GM12878 (cell line): ENCODE data around the gene TPPP. TPM values are rescaled to one million over a fixed set of nuclear protein-coding genes. Genes with fewer than 3 reads are reported as not detected.

ENCODE experiments used
- ATAC-seq: fragments of 200-7000 bp; cut with Tn5 transposase; 3 replicates; pipeline ENCODE4 v1.9.1; 2020; ENCODE audit warnings: mild to moderate bottlenecking, moderate library complexity
- BruUV-seq: library from RNA; stranded (reverse); fragments of 400-500 nt; replicated peaks from 2 replicates; lab custom pipeline; 2021; lab: Mats Ljungman, UMichigan
- CTCF ChIA-PET: fragments of 300-600 bp; sonication (Branson Sonifier 250); formaldehyde crosslinking; extraction: SDS; loops from one replicate; lab custom pipeline; 2021; ENCODE audit warnings: inconsistent platforms; lab: Yijun Ruan, JAX
- POLR2A ChIA-PET: fragments of 350-600 bp; formaldehyde crosslinking; extraction: SDS; loops from one replicate; lab custom pipeline; 2021; ENCODE audit warnings: inconsistent platforms; lab: Charles Lee
- RAD21 ChIA-PET: fragments of 300-600 bp; sonication (Branson Sonifier 250); formaldehyde crosslinking; loops from one replicate; lab custom pipeline; 2023; ENCODE audit warnings: antibody characterized with exemption; ENCODE audit not compliant: unreplicated experiment; lab: Charles Lee
- SMC1A ChIA-PET: fragments of 300-600 bp; sonication (Branson Sonifier 250); formaldehyde crosslinking; loops from one replicate; lab custom pipeline; 2023; ENCODE audit not compliant: unreplicated experiment, uncharacterized antibody; lab: Charles Lee
- DNase-seq: peaks from one replicate; pipeline ENCODE4 v3.0.0-alpha.2; 2011; ENCODE audit warnings: low read depth, low spot score
- FAIRE-seq: peaks from 3 replicates; lab custom pipeline; 2011; peaks lifted over from hg19 to GRCh38; lab: Jason Lieb, UNC
- H2AFZ ChIP-seq: 2 replicates; pipeline ENCODE4 v1.6.0; 2011; ENCODE audit warnings: low read depth, low read length, control low read depth; ENCODE audit not compliant: control insufficient read depth
- H3K27ac ChIP-seq: 2 replicates; pipeline ENCODE4 v1.5.1; 2011; ENCODE audit warnings: control low read depth; ENCODE audit not compliant: control insufficient read depth, insufficient read depth
- H3K27me3 ChIP-seq, 2 experiments: replicated peaks in 1 of 2; 2 replicates each; pipeline versions ENCODE4 v1.6.0 to v1.6.1; 2011; ENCODE audit warnings: low read length in 1 of 2; ENCODE audit not compliant: control insufficient read depth in 2 of 2, insufficient read depth in 2 of 2
- H3K36me3 ChIP-seq, 2 experiments: 2 replicates each; pipeline ENCODE4 v1.5.1; 2011; ENCODE audit warnings: low read length in 1 of 2; ENCODE audit not compliant: control insufficient read depth in 2 of 2, insufficient read depth in 2 of 2
- H3K4me1 ChIP-seq: 2 replicates; pipeline ENCODE4 v1.6.1; 2011; ENCODE audit warnings: mild to moderate bottlenecking, low read length, moderate library complexity, mixed read lengths; ENCODE audit not compliant: control insufficient read depth, insufficient read depth
- H3K4me2 ChIP-seq: 2 replicates; pipeline ENCODE4 v1.6.0; 2011; ENCODE audit warnings: control low read depth; ENCODE audit not compliant: control insufficient read depth, insufficient read depth
- H3K4me3 ChIP-seq: fragments of 200-600 bp; sonication (generic); 2 replicates; pipeline ENCODE4 v1.5.1; 2016
- H3K79me2 ChIP-seq: 2 replicates; pipeline ENCODE4 v1.6.0; 2011; ENCODE audit warnings: low read length; ENCODE audit not compliant: control insufficient read depth, insufficient read depth
- H3K9ac ChIP-seq: 2 replicates; pipeline ENCODE4 v1.8.0; 2011; ENCODE audit warnings: low read length, control low read depth, mixed read lengths; ENCODE audit not compliant: control insufficient read depth, insufficient read depth
- H3K9me3 ChIP-seq: replicated peaks from 3 replicates; pipeline ENCODE4 v1.5.1; 2011; ENCODE audit warnings: mild to moderate bottlenecking, low read length; ENCODE audit not compliant: control insufficient read depth, insufficient read depth
- H4K20me1 ChIP-seq: 2 replicates; pipeline ENCODE4 v1.6.0; 2011; ENCODE audit not compliant: control insufficient read depth, insufficient read depth
- CREB1 ChIP-seq: IDR thresholded peaks from 2 replicates; pipeline ENCODE4 v1.6.1; 2012; ENCODE audit warnings: low read depth, mild to moderate bottlenecking, inconsistent platforms
- DPF2 ChIP-seq: fragments of 450-650 bp; IDR thresholded peaks from 2 replicates; pipeline ENCODE4 v1.6.1; 2017; ENCODE audit warnings: mild to moderate bottlenecking
- EZH2 ChIP-seq: IDR thresholded peaks from 2 replicates; pipeline ENCODE4 v1.6.1; 2012; ENCODE audit warnings: low read depth, mild to moderate bottlenecking, control low read depth, inconsistent platforms, low read length, borderline replicate concordance; ENCODE audit not compliant: control insufficient read depth
- KAT2A ChIP-seq: conservative IDR thresholded peaks from 2 replicates; pipeline ENCODE4 v1.6.1; 2011; ENCODE audit warnings: low read depth, low read length; ENCODE audit not compliant: control insufficient read depth
- MXI1 ChIP-seq: fragments of 150-350 bp; IDR thresholded peaks from 2 replicates; pipeline ENCODE4 v1.6.1; 2011; ENCODE audit warnings: low read depth, mild to moderate bottlenecking, inconsistent platforms, low read length, improper control_type of control experiment
- NRF1 ChIP-seq: conservative IDR thresholded peaks from 2 replicates; pipeline ENCODE4 v1.6.1; 2011; ENCODE audit warnings: mild to moderate bottlenecking, low read depth, low read length, improper control_type of control experiment
- POLR2AphosphoS5 ChIP-seq: IDR thresholded peaks from 2 replicates; pipeline ENCODE4 v1.6.1; 2011; ENCODE audit warnings: mild to moderate bottlenecking, low read length, inconsistent platforms
- TCF3 ChIP-seq: IDR thresholded peaks from 2 replicates; pipeline ENCODE4 v1.6.1; 2012; ENCODE audit warnings: low read depth, mild to moderate bottlenecking, low read length, borderline replicate concordance; ENCODE audit not compliant: insufficient read depth
- YBX1 ChIP-seq: fragments of 450-650 bp; IDR thresholded peaks from 2 replicates; pipeline ENCODE4 v1.6.1; 2016; ENCODE audit warnings: antibody characterized with exemption
- YY1 ChIP-seq: IDR thresholded peaks from 2 replicates; pipeline ENCODE4 v1.6.1; 2011; ENCODE audit warnings: low read depth, mild to moderate bottlenecking, low read length
- WGBS: methylation state at CpG from one replicate; pipeline ENCODE4 v1.1.6; 2016; ENCODE audit warnings: low lambda C conversion rate; ENCODE audit not compliant: insufficient replicate concordance, insufficient coverage; ENCODE audit errors: missing lambda C conversion rate; 5-methylcytosine and 5-hydroxymethylcytosine counted together
- in situ Hi-C: fragments of 300-500 bp; cut with MboI; formaldehyde crosslinking; loops from 9 replicates; pipeline ENCODE4 v1.14.3; 2018; ENCODE audit warnings: mixed read lengths
- intact Hi-C: fragments of 100-400 bp; cut with micrococcal nuclease; formaldehyde crosslinking; loops from one replicate; pipeline ENCODE4 v1.14.2; 2022; ENCODE audit not compliant: unreplicated experiment
- polyA plus RNA-seq, 11 experiments: library from polyadenylated mRNA; depleted of rRNA in 4 of 11; unstranded in 6 of 11; stranded (reverse) in 5 of 11; fragments of >200 nt; fragmentation: Nextera tagmentation in 4 of 11; fragmentation: Illumina TruSeq in 1 of 11; extraction: Ambion mirVana in 4 of 11; extraction: Trizol in 1 of 11; gene quantifications; 1 replicate in 1 of 11; 2 replicates in 10 of 11; pipeline versions ENCODE4 v1.2.1 to v1.2.3, GENCODE V29; 2011 to 2016; ENCODE audit warnings: inconsistent platforms in 2 of 11, missing spikeins in 2 of 11, low read depth in 1 of 11
- total RNA-seq, 4 experiments: library from RNA; depleted of rRNA in 3 of 4; stranded (reverse); fragments of >200 nt in 3 of 4; fragmentation: Illumina TruSeq in 1 of 4; extraction: Trizol in 1 of 4; gene quantifications; 2 replicates each; pipeline versions ENCODE4 v1.2.1 to v1.2.3, GENCODE V29; 2013 to 2021
- TF ChIP-seq, protein P1 (sequence below): fragments of 450-650 bp; IDR thresholded peaks from 2 replicates; pipeline ENCODE4 v1.6.1; 2016; ENCODE audit warnings: mild to moderate bottlenecking, moderate library complexity, borderline replicate concordance

The TPPP gene
- total and polyA plus RNA-seq, 10 of the 15 experiments (the other 5 are each of a cell fraction or from before 2014, with no cell fraction given): under 0.01 to 0.24 (median 0.04) TPM; not detected in 4

DNA sequence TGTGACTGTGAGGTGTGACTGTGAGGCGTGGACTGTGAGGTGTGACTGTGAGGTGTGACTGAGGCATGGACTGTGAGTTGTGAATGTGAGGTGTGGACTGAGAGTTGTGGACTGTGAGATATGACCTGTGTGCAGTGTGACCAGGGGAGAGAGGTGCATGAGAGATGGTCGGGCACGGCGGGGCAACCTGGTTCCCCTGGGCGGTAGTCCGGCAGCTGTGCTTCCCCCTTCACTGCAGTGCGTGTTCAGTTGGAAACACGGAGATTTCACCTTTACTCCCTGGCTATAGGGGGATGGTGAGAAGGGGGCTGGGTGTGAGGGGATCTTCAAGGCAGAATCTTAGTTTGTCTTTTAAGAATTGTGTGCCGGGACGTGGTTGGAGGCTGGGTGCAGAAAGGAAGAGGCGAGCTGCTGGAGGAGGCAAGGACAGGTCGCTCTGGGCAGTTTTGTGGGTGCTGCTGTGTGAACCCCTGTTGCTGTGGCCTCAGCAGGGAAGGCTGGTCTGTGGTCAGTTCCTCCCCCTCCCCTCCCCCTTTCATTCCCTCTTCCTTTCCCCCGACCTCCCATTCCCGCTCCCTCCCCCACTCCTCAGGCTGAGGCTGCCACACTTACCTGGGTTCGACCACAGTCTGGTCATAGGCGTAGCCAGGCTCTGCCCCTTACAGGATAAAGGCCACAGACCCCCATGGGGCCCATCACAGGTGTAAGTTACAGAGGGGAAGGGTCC, 41.7 kb downstream of the TPPP start:
- Histone ChIP-seq H3K9ac (no peak overlapping the region), H3K4me1 (no peaks in the 10 kb centered on the region), H3K4me3 (no peak overlapping the region), H3K4me2 (no peak overlapping the region), H3K79me2 (no peaks in the 10 kb centered on the region), H3K27me3 (no peaks in the 10 kb centered on the region), H2AFZ (no peak overlapping the region), H3K9me3 (no peaks in the 10 kb centered on the region; the same call in 2 of the 3 replicates), H3K36me3 (peaks cover 7 to 14% of the 10 kb centered on the region in 2 experiments), H4K20me1 (no peaks in the 10 kb centered on the region), H3K27ac (no peak overlapping the region)
- RAD21 ChIA-PET: no interaction called here
- POLR2A ChIA-PET: no interaction called here
- DNase-seq: no peak
- FAIRE-seq: no peak
- TF ChIP-seq EZH2 (no peak), YY1 (no peak)
- WGBS: 93% methylated on average over 13 of the region's 16 CpGs
- ATAC-seq: no peak
- in situ Hi-C loops: no loop called here
- SMC1A ChIA-PET: no interaction called here
- BruUV-seq: no TSS peak
- CTCF ChIA-PET: no interaction called here
- intact Hi-C loops: loop anchor here (10.0 kb wide), 1 partner anchor 337 kb away; no protein-coding TSS in a partner anchor

DNA sequence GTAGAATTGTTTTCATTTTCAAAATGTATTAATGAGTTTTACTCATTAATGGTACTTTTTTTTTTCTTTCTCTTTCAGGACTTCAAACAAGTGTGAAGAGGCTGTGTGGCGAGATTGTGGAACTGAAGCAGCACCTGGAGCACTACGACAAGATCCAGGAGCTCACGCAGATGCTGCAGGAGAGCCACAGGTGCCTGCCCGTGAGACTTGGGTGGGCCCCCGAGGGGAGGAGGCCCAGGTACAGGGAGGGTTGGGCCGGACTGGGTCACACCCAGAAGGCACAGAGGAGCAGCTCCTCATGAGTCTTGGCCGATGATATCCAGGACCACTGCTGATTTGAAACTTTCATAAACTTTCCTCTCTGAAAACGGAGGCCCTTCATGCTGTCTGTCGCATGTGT, 45.4 kb downstream of the TPPP start:
- peaks cover 0 to 16% of the 10 kb centered on the region in 2 experiments; a peak in 3 of 4 replicates for H3K36me3 ChIP-seq
- CTCF ChIA-PET: interaction anchor here (0.6 kb wide), 1 partner anchor 11 kb away, joined by 4 read pairs; no protein-coding TSS in a partner anchor
- FAIRE-seq (no peak), DNase-seq (no peak), ATAC-seq (no peak)
- H3K9me3 ChIP-seq: no peaks in the 10 kb centered on the region; the same call in 2 of the 3 replicates
- H3K79me2 ChIP-seq: no peaks in the 10 kb centered on the region; the same call in 1 of the 2 replicates
- intact Hi-C loops: no loop called here
- H2AFZ ChIP-seq: no peak overlapping the region
- POLR2A ChIA-PET: no interaction called here
- no peaks in the 10 kb centered on the region for H4K20me1 ChIP-seq
- RAD21 ChIA-PET: no interaction called here
- in situ Hi-C loops: no loop called here
- H3K4me1 ChIP-seq: peaks cover 13% of the 10 kb centered on the region
- SMC1A ChIA-PET: no interaction called here
- 96% methylated on average over 9 of the region's 9 CpGs for WGBS
- no peak overlapping the region for H3K4me2 ChIP-seq
- BruUV-seq: no TSS peak
- no peak overlapping the region for H3K27ac ChIP-seq
- H3K27me3 ChIP-seq: no peaks in the 10 kb centered on the region
- H3K9ac ChIP-seq: no peak overlapping the region
- no peak overlapping the region for H3K4me3 ChIP-seq
- TF ChIP-seq NRF1 (no peak), YBX1 (no peak), DPF2 (no peak), KAT2A (no peak), MXI1 (no peak), CREB1 (no peak), TCF3 (no peak), POLR2AphosphoS5 (no peak)
- TF ChIP-seq, protein P1, sequence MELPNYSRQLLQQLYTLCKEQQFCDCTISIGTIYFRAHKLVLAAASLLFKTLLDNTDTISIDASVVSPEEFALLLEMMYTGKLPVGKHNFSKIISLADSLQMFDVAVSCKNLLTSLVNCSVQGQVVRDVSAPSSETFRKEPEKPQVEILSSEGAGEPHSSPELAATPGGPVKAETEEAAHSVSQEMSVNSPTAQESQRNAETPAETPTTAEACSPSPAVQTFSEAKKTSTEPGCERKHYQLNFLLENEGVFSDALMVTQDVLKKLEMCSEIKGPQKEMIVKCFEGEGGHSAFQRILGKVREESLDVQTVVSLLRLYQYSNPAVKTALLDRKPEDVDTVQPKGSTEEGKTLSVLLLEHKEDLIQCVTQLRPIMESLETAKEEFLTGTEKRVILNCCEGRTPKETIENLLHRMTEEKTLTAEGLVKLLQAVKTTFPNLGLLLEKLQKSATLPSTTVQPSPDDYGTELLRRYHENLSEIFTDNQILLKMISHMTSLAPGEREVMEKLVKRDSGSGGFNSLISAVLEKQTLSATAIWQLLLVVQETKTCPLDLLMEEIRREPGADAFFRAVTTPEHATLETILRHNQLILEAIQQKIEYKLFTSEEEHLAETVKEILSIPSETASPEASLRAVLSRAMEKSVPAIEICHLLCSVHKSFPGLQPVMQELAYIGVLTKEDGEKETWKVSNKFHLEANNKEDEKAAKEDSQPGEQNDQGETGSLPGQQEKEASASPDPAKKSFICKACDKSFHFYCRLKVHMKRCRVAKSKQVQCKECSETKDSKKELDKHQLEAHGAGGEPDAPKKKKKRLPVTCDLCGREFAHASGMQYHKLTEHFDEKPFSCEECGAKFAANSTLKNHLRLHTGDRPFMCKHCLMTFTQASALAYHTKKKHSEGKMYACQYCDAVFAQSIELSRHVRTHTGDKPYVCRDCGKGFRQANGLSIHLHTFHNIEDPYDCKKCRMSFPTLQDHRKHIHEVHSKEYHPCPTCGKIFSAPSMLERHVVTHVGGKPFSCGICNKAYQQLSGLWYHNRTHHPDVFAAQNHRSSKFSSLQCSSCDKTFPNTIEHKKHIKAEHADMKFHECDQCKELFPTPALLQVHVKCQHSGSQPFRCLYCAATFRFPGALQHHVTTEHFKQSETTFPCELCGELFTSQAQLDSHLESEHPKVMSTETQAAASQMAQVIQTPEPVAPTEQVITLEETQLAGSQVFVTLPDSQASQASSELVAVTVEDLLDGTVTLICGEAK: no peak
